Neutrophil (primary cell): ENCODE measurements around the gene GFY.

Source experiments
- H3K27ac ChIP-seq: fragments of 200-600 bp; sonication (generic); 2 replicates; pipeline ENCODE4 v1.5.1; 2016; ENCODE audit warnings: mild to moderate bottlenecking, moderate library complexity
- H3K27me3 ChIP-seq: fragments of 200-600 bp; sonication (generic); 2 replicates; pipeline ENCODE4 v1.6.0; 2016; ENCODE audit warnings: mild to moderate bottlenecking
- H3K36me3 ChIP-seq: fragments of 200-600 bp; sonication (generic); 2 replicates; pipeline ENCODE4 v1.5.1; 2017
- H3K4me1 ChIP-seq, 2 experiments: fragments of 200-600 bp in 1 of 2; sonication (generic) in 1 of 2; 1 replicate in 1 of 2; 2 replicates in 1 of 2; pipeline versions ENCODE4 v1.5.1 to v1.6.1; 2013 to 2016; ENCODE audit warnings: low read depth in 1 of 2, low read length in 1 of 2, mild to moderate bottlenecking in 1 of 2, moderate library complexity in 1 of 2; ENCODE audit not compliant: control insufficient read depth in 1 of 2, insufficient read depth in 1 of 2
- H3K4me3 ChIP-seq, 2 experiments: fragments of 200-600 bp in 1 of 2; sonication (generic) in 1 of 2; 1 replicate in 1 of 2; 2 replicates in 1 of 2; pipeline ENCODE4 v1.5.1; 2013 to 2016; ENCODE audit warnings: low read depth in 1 of 2, low read length in 1 of 2, mild to moderate bottlenecking in 1 of 2, moderate library complexity in 1 of 2
- H3K9me3 ChIP-seq: fragments of 200-600 bp; sonication (generic); 2 replicates; pipeline ENCODE4 v1.5.1; 2016
- TF ChIP-seq, protein P1 (sequence below): fragments of 200-600 bp; sonication (generic); IDR thresholded peaks from 2 replicates; pipeline ENCODE4 v1.5.1; 2016; ENCODE audit warnings: antibody characterized with exemption

The GFY gene

DNA sequence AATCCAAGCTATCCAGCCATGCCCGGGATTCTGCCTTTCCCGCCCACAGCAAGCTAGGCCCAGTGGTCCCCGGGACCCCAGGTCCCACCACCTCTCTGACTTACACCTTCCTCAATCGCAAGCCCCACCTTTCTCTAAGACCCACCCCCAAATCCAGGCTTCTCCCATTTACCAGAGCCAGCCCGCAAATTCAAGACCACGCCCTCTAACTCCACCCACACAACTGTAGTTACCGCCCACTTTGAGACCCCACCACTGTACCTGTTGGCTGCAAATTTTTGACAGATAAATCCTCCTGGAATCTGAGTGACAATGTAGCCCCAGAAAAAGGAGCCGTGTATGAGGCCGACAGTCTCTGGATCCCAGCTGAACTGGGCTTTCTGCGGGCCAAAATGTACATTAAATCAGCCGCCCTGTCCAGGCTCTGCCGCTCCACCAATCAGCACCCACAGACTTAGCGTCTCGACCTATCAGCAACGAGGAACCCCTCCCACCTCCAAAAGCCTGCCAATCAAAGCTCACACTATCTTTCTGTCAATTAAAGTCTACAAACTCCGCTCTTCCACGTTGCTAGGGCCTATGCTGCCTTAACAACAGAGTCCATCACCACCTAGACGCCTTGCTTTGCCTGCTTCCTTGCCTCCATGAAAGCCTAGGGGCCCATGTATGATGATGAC, 9.9 kb downstream of the GFY start:
- no peaks in the 10 kb centered on the region for H3K4me1 ChIP-seq
- no peak overlapping the region for H3K4me3 ChIP-seq
- no peaks in the 10 kb centered on the region for H3K36me3 ChIP-seq
- peaks cover 100% of the 10 kb centered on the region for H3K27me3 ChIP-seq
- TF ChIP-seq, protein P1, sequence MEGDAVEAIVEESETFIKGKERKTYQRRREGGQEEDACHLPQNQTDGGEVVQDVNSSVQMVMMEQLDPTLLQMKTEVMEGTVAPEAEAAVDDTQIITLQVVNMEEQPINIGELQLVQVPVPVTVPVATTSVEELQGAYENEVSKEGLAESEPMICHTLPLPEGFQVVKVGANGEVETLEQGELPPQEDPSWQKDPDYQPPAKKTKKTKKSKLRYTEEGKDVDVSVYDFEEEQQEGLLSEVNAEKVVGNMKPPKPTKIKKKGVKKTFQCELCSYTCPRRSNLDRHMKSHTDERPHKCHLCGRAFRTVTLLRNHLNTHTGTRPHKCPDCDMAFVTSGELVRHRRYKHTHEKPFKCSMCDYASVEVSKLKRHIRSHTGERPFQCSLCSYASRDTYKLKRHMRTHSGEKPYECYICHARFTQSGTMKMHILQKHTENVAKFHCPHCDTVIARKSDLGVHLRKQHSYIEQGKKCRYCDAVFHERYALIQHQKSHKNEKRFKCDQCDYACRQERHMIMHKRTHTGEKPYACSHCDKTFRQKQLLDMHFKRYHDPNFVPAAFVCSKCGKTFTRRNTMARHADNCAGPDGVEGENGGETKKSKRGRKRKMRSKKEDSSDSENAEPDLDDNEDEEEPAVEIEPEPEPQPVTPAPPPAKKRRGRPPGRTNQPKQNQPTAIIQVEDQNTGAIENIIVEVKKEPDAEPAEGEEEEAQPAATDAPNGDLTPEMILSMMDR = no peak
- H3K9me3 ChIP-seq = no peaks in the 10 kb centered on the region
- no peak overlapping the region for H3K27ac ChIP-seq

DNA sequence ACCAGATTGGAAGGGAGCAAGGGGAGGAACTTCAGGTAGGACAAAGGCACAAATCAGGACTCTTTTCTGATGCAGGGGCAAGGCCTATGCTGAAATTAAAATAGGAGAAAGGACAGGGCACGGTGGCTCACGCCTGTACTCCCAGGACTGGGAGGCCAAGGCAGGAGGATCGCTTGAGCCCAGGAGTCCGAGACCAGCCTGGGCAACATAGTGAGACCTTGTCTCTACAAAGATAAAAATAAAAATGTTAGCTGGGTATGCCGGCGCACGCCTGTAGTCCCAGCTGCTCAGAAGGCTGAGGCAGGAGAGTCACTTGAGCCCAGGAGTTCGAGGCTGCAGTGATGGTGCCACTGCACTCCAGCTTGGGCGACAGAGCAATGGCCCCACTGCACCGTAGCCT, 10.5 kb downstream of the GFY start:
- Histone ChIP-seq H3K4me1 (no peaks in the 10 kb centered on the region), H3K4me3 (no peak overlapping the region), H3K27ac (no peak overlapping the region), H3K36me3 (no peaks in the 10 kb centered on the region), H3K9me3 (no peaks in the 10 kb centered on the region), H3K27me3 (peaks cover 100% of the 10 kb centered on the region)
- TF ChIP-seq, protein P1 = no peak

DNA sequence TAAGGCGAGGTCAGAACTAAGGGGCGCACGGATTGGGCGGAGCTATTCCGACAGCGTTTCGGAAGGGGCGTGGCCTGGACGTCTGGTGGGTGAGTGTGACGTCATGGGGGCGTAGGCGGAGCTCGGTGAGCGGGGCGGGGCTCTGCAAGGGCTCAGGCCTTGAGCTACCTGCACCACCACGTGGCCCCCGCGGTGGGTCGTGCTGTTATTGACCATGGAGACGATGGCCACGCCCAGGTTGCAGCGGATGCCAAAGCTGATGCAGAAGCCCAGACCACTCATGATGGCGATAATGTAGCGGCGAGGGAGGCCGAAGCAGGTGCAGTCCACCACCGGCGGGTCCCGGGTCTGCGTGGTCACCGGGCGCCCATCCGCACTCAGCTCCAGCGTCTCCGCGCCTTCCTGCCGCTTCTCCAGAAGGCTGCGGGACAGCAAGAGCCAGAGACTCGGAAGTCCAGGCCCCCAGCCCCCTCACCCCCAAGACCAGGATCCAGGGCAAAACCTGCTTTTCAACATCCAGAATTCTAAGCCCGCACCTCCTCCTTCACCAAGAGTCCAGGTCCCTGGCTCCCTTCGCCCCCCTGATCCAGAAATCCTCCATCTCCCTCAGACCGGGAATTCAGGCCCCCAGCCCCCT, 11.3 kb downstream of the GFY start:
- H3K36me3 ChIP-seq = no peaks in the 10 kb centered on the region
- H3K27me3 ChIP-seq = peaks cover 100% of the 10 kb centered on the region
- H3K27ac ChIP-seq = no peak overlapping the region
- no peak overlapping the region for H3K4me3 ChIP-seq
- no peaks in the 10 kb centered on the region for H3K9me3 ChIP-seq
- no peaks in the 10 kb centered on the region for H3K4me1 ChIP-seq
- TF ChIP-seq, protein P1 = no peak

DNA sequence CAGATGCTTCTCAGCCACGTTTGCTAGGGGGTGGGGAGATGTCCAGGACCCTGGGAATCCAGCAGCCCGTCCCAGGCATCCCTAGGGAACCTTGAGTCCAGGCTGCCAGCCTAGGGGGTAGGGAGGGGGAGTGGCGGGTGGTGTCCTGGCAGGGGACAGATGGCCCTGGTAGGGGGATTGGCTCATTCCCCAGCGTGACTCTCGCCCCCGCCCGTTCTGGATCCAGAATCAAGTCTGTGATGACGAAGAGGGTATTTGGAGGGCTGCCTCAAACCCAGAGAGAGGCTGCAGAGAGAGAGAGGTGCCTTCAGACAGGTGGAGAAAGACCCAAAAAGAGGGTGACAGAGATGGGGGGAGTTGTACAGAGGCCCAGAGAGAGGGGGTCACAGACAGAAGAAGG, 12.0 kb downstream of the GFY start:
- Histone ChIP-seq H3K4me3 (no peak overlapping the region), H3K36me3 (no peaks in the 10 kb centered on the region), H3K4me1 (peaks cover 2 to 4% of the 10 kb centered on the region in 2 experiments), H3K27me3 (peaks cover 100% of the 10 kb centered on the region), H3K27ac (no peak overlapping the region), H3K9me3 (no peaks in the 10 kb centered on the region)
- TF ChIP-seq, protein P1 = no peak

DNA sequence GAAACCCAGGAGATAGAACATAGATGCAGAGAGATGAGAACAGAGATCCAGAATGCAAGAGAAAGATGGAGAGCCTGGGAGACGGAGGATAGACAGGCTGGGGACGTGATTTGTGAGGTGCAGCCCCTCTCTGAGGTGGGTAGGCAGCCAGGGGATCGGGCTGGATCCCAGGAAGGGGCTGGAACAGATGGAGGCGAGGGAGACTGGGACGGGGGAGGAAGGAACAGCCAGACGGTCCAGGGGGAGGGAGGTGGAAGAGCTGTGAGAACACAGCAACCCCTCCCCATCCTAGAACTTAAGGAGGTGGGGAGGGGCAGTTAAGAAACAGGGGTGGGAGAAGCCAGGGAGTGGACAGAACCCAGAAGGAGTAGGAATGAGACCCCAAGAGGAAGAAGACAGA, 13.1 kb downstream of the GFY start:
- Histone ChIP-seq H3K9me3 (no peaks in the 10 kb centered on the region), H3K36me3 (no peaks in the 10 kb centered on the region), H3K4me1 (peaks cover 11 to 12% of the 10 kb centered on the region in 2 experiments), H3K4me3 (no peak overlapping the region), H3K27me3 (peaks cover 98% of the 10 kb centered on the region), H3K27ac (no peak overlapping the region)
- TF ChIP-seq, protein P1 = no peak
